Stimulated activated CD4-positive, alpha-beta T cell treated with anti-CD3 and anti-CD28 coated beads, Interleukin-1b, Interleukin-23, amount 100 ng/mL, for 4 hours (primary cell): ENCODE data around the gene CCDC30.

Experiments
- DNase-seq, 2 donors: peaks; one replicate each; pipeline ENCODE4 v3.0.0-alpha.2; 2020; ENCODE audit warnings: low read depth in 2 of 2

CCDC30 gene

DNA sequence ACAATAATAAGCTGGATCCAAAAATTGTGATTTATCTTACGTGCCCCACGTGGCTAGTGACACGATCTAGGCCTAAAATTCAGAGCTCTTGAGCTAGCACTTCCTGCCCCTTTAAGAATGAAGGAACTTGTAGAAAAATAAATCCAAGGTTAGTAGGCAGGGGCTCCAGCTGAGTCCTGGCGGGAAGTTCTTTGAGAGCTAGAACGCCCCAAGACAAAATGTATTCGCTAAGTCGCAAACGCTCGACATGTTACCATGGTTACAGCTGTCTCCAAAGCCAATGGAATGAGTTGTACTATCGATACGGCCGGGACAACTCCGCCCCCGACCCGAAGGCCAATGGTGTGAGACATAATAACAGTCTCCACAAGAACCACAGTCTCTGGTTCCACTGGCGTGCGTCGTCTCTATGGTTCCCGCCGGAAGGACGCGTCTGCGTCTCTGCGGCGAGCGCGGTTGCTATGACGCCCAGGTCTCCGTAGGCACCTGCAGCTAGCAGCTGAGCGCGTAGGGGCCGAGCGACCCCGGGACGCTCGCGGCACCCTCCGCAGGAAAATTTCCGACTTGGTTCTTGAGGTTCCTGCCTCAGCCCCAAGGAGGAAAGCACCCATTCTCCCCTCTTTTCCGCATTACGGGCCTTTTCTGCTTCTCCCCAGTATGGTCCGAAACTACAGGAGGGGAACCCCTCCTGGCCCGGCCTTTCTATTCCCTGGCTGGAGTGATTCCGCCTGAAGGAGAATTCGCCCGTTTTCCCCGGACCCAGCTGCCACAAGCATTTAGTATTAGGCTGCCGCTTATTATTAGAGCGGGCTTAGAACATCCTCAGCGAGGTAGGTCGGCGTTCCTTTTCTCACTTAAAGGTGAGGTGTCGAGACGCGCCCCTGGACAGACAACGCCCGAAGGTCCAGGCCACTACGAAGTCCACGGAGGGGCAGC, at the start of gene CCDC30:
Gene CCDC30, plus strand, starts transcription at position 459 of the 936 bp plus-strand sequence. CDS start 17,266 bp downstream, outside the sequence.
- DNase-seq, result peak; percentile 84 to 90

DNA sequence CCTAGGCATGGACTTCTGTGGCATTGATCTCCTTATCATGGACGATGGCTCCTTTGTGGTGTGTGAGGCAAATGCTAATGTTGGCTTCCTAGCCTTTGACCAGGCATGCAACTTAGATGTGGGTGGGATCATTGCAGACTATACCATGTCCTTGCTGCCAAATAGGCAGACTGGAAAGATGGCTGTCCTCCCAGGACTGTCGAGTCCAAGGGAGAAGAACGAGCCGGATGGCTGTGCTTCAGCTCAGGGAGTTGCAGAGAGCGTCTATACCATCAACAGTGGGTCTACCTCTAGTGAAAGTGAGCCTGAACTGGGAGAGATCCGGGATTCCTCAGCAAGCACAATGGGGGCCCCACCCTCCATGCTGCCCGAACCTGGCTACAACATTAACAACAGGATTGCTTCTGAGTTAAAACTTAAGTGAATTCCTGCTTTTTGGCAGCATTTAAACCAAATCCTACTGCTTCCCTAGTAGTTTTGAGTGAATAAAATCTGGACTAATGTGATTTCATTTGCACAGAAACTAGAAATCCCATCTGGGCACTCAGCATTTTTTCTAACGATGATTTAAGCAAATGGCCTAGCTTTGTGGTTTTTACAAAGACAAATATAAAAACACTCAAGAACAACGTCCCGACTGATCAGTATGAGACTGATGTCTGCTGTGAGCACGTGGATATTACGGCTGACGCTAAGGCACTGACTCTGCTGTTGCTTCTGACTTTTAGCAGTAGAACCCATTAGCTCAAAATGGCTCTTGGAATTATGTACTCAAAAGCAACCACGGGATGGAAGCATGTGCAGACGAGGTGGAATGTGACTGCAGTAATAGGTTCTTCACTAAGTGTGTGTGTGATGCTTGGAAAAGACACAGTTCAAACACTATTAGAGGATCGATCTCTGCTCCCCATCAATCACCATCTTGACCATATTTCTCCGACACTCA, 48.3 kb upstream of the CCDC30 start:
- DNase-seq, result no peak

DNA sequence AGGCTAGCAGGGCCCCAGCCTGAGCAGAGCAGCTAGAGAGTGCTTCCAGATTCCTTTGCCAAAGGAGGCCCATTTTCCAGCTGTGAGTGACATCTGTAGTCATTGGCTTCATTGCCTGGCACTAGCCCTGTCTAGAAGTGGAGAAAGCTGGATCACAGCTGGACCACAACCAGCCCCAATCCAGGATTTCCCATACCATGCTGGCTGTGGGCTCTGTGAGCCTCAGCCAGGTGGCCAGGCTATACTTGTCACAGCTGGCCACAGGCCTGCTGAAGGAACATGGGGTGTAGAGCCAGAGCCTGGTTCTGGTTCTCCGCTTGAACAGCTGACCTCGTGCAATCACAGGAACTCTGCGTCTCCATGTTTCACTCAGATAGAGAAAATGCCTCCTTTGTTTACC, 45.9 kb upstream of the CCDC30 start:
- DNase-seq, result no peak

DNA sequence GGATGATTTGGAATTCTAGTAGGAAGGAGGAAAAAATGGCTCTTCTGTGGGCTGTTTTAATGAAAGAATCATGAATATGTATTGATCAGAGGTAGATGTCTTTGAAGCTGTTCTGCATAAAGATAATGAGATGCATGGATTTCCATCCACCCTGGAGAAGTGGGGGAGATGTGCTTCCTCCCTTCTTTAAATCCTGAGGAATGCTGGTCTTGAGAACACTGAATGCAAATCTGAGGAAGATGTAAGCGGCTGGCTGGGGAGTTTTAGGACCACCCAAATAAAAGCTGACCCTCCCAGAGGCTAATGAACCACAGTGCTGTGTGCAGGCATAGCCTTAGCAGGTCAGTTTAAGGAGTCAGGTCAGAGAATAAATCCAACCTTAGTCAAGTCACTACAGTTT, 44.6 kb upstream of the CCDC30 start:
- DNase-seq, result no peak

DNA sequence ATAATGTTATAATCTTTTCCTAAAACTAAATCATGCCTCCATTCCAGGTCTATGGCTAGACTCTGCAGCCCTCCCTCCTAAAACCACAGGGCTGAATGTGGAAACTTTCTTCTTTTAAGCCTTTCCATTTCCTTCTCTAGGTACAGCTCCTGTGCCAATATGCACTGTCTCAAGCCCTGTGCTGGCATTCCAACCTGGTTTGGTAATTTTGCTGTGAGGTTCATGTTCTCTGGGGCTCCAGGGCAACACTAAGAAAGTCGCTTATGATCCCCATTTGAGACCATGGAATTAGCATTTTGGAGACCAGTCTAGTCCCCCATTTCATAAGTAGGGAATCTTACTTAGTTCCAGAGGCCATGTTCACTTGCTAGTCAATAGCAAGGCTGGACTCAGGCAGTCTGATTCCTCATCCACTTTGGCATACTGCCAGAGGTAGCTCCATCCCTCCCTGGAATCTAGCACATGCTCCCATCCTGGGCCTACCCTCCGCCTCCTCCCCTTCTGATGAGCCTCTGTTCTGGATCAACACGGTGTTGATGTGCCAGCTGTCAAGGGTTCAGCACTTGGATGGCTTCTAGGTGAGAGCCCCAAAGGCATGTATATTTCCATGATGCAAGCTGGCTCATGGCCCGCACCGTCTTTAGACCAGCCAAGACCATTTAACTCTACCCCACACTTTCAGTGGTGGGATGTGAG, 43.8 kb upstream of the CCDC30 start:
- DNase-seq, result no peak

DNA sequence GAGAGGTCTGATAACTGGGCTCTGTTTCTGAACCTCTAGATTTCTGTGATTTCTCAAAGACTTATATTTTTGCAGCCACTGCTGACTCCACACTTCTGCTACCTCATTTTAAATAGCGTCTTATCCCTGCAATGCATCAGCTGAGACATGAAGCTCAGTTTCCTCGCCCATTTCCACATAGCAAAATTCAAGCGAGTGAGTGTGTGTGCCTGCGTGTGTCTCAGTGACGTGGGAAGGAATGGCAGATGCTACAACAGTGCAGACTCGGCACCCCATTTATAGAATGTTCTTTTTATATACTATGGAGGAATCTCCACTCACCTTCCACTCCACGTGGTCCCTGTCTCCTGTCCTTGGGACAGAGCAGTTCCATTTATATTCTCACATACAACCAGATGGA, 43.0 kb upstream of the CCDC30 start:
- DNase-seq, result no peak

DNA sequence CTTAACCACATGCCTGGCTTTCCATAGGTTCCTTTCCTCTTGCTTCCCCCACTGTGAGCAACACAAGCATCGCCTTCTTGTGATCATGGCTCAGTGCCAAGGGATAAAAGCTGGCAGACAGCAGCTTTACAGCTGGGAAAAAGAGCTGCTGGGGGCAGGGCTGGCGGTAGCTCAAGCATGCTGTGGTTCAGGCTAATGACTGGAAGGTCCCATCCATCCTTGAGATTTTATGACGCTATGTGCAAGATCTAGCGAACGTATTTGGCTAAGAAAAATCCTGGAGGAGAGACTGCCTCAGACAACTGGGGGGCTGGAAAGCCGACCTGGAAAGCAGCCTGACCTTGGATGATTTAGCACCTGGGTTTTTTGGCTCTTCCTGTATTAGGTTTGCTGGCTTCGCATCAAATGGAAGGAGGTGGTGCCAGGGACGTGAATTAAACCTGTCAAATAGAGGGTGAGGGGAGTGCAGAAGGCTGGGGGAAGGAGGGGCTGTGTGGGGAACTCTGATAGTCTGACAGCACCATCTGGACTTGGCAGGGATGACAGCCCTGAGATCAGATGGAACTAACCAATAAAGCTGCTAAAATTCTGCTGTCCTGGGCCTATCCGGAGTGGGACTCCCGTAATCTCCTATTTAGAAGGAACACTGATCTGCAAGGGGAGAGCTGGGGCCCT, 42.0 kb upstream of the CCDC30 start:
- no peak for DNase-seq

DNA sequence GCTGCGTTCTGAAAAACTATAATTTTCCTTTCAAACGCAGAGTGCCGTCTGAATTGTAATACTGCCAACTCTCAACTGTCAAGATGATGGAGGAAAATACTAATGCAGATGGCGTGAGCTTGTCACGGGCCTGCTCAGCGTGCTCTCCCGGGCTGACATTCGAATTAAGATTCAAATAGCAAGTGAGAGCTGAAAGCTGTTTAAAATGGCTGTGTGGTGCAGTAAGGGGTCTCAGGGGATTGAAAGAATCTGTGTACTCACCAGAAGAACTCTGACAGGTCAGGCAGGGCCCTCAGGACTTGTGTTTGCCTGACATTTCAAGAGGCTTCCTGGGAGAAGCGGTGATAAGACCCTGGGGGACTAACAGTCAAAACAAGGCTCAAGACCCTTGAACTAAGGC, 40.3 kb upstream of the CCDC30 start:
- DNase-seq, result no peak

DNA sequence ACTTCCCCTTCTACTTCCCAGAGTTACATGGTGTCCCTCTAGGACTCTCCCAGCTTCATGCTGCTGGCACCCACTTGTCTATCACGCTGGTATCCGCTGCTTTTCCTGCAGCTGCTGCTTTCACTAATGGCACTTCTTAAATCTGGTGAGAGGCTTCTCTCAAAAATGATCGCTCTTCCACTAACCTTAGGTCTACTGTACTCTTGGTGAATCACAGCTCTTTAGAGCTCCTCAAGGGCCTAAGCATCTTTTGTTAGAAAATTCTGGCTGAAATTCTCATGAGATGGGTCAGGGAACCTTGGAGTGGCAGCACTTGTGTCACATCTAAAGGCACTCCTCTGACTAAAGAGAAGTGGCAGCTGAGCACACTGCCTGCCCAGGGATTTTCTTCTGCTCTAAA, 39.4 kb upstream of the CCDC30 start:
- no peak for DNase-seq

DNA sequence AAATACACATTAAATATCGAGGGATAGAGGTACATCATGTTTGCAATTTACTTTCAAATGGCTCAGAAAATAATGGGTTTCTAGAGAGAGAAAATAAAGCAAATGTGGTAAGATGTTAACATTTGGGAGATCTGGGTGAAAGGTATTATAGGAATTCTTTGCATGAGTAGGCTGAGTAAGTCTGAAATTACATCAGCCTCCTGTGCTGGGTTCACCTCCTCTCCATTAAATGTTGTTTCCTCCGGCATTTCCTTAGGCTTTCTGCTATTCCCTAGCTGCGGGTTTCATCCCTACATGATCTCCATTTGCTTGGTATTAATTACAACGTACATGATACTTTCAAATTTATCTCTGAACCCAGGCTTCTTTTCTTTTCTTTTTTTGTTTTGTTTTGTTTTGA, 38.9 kb upstream of the CCDC30 start:
- DNase-seq, result no peak

DNA sequence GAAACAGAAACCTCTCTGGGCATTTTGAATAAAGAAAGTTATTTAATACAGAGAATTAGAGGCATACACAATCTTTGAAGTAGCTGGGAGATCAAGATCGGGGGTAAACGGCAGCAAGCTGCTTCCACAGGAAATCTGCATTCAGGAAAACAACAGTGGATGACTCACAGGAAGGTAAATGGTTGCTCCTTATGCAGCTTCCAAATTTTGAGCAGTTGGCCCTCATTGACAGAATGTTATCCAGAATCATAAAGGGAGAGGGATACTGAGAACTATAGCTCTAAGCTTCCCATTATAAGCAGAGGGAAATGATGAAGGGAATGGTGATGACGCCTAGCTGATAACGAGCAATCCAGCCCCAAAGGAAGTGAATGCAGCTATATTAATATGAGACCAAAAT, 35.8 kb upstream of the CCDC30 start:
- no peak for DNase-seq

DNA sequence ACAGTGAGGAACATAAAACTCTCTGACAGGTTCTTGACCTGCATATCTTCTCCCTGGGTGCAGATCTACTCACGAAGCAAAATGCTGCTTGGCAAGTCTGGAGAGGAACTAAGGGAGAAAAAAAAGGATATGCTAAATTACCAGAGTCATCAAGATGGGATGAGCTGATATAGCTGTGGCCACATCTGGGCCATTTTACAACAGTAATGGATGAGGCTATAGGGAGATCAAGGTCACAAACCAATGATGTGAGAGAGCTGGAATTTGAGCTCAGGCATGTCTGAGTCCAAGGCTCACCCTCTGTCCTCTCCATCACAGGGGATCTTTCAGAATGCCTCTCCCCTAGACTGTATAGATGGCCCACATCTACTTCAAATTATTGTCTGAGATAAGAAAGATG, 33.5 kb upstream of the CCDC30 start:
- DNase-seq, result no peak

DNA sequence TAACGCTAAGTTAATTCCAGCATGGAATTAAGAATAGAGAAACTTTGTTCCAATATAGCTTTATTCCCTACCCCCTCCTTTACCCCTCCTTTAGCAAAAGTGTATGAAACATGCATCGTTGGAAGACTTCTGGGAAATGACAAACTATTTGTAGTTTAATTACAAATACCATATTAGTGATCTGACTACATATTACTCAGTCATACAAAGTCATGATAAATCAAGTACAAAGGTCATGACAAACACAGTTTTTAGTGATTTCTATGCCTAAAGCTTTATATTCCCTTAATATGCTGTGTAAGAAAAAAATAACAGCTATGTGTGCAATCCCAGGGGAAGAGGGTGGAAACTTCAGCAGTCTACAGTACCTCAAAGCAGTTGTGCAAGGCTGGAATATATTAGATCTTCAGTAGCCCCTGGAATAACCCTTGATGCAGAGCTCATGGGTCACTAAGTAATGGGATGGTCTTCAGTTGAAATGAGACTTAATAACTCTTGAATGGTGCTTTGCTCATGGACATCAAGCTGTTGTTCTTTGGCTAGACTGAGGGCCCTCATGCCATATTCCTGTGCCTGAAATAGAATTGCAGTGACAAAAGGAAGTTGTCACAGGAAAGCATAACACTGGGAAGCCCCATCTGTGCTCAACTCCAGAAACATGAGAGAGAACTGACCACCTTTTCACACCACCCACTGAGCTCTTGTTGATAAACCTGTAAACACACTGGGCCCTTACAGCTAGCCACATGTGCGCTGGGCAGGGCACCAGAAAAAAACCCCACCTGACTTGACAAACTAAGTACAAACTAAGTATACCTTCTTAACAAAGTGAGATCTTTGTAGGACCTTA, 32.6 kb upstream of the CCDC30 start:
- no peak for DNase-seq

DNA sequence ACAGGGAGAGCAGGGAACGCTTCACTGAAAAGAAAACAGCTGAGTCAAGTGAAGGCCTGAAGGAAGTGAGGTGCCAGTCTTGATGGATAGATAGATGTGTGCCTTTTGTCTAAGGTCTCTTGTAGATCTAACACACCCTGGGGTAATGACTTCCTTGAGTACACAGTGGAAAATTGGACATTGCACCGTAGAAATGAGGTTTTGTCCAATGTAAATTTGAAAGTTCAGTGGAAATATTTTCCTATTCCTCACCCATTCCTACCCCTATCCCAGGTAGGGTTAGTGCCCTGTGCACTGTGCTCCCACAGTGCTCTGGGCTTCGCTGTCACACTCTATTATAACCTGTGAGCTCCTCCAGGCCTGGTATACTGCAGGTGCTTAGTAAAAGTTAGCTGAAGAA, 31.6 kb upstream of the CCDC30 start:
- DNase-seq, result no peak

DNA sequence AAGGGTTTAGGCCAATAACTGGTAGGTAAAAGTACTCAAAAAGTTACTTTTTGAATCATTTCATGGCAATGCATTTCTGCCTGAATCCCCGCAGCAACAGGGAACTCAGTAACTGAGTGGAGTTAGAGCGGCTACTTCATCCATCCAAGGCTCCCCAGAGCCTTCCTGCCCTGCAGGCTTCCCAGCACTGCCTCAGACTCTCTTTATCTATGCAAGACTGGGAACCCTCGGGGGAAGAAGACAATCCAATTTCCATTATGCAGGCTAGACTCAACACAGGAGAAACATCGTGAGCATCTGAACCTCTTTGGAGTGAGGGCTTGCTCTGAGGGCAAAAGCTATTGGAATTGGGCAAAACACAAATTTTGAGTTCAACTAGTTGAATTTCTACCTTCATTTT, 30.4 kb upstream of the CCDC30 start:
- no peak for DNase-seq

DNA sequence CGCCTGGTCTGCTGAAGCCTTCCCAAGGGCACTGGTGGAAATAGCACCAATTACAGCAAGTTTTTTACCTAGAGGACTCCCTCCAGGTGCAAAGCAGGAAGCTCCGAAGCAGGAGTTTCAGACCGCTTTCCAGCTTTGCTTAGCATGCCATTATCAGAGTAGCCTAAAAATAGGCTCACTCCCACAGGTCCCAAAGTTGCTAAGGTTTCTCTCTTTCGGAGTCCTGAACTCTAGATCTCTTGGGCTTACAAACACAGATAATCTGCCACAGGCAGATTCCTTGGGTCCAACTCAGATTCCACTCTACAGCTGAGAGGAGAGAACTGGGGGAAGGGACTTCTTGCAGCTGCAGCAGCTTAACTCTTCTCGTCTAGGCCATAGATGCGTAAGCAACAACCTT, 29.7 kb upstream of the CCDC30 start:
- no peak for DNase-seq

DNA sequence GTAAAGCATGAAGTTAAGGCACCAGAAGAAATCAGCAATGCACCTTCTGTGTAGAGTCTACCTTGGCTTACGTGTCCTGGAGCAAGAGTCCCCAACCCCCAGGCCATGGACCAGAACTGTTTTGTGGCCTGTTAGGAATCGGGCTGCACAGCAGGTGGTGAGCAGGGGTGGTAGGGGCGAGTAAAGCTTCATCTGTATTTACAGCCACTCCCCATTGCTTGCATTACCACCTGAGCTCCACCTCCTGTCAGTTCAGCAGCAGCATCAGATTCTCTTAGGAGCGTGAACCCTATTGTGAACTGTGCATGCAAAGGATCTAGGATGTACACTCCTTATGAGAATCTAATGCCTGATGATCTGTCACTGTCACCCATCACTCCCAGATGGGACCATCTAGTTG, 28.7 kb upstream of the CCDC30 start:
- DNase-seq, result no peak

DNA sequence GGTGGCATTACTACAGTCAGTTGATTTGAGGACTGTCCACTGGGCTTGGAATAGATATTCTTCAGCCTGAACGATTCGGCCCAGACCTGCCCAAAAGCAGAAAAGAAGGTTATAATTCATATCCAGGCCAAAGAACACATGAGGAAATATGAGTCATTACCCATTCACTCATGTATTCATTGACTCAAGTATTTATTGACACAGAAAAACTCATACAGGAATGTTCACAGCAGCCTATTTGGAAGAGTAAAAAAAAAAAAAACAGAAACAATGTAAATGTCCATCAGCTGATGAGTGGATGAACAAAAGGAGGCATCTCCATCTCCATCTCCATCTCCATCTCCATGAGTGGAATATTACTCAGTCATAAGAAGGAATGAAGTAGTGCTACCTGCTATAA, 23.1 kb upstream of the CCDC30 start:
- DNase-seq, result no peak

DNA sequence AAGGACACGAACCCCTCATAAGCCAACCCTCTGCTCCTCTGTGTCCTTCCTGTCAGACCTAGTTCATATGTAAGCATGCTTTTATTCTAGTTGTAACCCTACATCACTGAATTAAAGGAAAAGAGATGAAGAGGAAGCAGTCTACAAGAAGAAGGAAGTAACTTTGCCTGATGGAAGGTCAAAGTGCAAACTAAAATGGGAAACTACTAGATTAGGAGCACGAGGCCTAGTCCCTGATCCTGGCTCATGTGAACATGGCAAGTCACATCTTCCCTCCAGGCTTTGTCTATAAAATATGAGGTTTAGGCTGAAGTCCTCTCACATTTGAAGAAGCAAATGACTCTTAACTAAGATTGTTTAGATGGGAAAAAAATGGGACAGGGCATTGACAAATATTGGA, 20.4 kb upstream of the CCDC30 start:
- DNase-seq, result no peak

DNA sequence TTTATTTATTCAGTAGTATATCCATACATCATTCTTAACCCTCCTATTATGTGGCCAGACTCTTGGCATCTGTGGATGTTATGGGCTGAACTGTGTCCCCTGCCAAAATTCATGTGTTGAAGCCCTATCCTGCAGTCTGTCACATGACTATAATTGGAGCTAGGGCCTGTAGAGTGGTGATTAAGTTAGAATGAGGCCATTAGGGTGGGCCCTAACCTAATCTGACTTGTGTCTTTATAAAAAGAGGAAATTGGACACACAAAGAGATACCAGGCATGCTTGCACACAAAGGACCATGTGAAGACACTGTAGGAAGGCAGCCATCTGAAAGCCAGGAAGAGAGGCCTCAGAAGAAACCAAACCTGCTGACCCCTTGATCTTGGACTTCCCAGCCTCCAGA, 13.8 kb upstream of the CCDC30 start:
- DNase-seq, result no peak

DNA sequence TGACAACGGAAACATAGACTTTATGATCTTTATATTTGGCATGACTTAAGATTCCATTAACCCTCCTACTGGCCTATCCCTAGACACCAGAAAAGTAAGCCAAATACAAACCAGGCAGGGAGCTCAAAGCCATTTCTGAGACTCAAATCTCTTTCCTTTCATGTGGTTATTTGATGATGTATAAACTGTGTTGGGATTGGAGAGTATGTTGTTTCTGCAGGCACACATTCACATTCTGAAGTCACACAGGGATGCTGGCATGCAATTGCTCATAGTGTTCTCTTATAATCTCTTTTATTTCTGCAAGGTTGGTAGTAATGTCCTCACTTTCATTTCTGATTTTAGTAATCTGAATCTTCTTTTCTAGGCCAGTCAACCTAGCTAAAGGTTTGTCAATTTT, 13.0 kb upstream of the CCDC30 start:
- no peak for DNase-seq
